ENCODE data around the gene MAST4. TPM values are rescaled to one million over a fixed set of nuclear protein-coding genes. Genes with fewer than 3 reads are reported as not detected.
A peak's percentile ranks its signal among the peaks of the same experiment; 100 is the strongest.

Gene MAST4
- total RNA-seq, 2 donors from 2014 or later = 9.5 to 20.8 TPM

DNA sequence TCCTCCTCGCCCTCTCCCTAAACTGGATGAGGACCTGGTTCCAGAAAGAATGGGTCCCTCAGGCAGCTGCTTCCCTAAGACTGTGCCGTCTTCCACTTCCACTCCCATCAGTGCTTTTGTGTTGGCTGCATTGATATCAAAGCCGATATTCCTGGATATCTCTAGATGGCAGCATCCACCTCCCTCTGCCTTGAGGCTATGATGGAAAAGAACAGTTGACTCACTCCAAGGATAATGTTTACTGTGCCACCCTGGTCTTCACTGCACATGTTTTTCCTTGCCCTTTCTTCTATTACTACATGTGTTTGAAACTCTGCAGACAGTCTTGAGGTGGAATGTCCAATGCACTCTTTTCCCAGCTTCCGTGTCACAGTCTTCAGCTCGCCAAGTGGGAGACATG is 211.6 kb downstream of the MAST4 start:
- Histone ChIP-seq H3K9ac (ENCODE audit: low read depth in 2 of 2, low read length in 2 of 2) (no peak overlapping the region), H3K36me3 (no peaks in the 10 kb centered on the region), H3K4me1 (no peaks in the 10 kb centered on the region), H3K27ac (no peak overlapping the region), H3K27me3 (no peaks in the 10 kb centered on the region), H3K9me3 (no peaks in the 10 kb centered on the region), H3K4me3 (no peak overlapping the region)
- intact Hi-C loops (cut with DNase I) = no loop called here
- TF ChIP-seq, protein P1, sequence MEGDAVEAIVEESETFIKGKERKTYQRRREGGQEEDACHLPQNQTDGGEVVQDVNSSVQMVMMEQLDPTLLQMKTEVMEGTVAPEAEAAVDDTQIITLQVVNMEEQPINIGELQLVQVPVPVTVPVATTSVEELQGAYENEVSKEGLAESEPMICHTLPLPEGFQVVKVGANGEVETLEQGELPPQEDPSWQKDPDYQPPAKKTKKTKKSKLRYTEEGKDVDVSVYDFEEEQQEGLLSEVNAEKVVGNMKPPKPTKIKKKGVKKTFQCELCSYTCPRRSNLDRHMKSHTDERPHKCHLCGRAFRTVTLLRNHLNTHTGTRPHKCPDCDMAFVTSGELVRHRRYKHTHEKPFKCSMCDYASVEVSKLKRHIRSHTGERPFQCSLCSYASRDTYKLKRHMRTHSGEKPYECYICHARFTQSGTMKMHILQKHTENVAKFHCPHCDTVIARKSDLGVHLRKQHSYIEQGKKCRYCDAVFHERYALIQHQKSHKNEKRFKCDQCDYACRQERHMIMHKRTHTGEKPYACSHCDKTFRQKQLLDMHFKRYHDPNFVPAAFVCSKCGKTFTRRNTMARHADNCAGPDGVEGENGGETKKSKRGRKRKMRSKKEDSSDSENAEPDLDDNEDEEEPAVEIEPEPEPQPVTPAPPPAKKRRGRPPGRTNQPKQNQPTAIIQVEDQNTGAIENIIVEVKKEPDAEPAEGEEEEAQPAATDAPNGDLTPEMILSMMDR (IDR thresholded peaks at IDR 0.05) = peak; percentile 9
- DNase-seq = peak; percentile 28

DNA sequence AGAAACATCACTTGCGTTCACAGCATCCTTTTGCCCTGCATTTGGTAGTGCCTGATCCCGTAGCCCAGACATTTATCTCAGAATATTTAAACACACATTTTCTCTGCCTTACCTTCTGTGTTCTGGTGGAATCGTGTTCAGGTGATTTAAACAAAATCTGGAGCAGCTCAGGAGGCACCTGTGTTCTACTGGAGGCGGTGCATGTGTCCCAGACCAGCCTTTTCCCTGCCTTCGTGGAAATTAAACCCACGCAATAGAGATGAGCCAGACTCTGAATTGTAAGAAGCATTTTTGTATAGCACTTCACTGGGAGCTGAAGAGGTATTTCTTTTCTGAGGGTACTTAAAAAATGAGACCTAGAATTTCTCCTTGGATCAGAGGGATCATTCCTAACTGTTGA is 212.5 kb downstream of the MAST4 start:
- intact Hi-C loops (cut with DNase I) = no loop called here
- DNase-seq = no peak
- TF ChIP-seq, protein P1 (IDR thresholded peaks at IDR 0.05) = no peak
- Histone ChIP-seq H3K4me3 (no peak overlapping the region), H3K9me3 (no peaks in the 10 kb centered on the region), H3K27me3 (no peaks in the 10 kb centered on the region), H3K9ac (ENCODE audit: low read depth in 2 of 2, low read length in 2 of 2) (no peak overlapping the region), H3K27ac (no peak overlapping the region), H3K36me3 (no peaks in the 10 kb centered on the region), H3K4me1 (no peaks in the 10 kb centered on the region)

- Histone ChIP-seq H3K4me1 (no peaks in the 10 kb centered on the region), H3K36me3 (no peaks in the 10 kb centered on the region), H3K4me3 (no peak overlapping the region), H3K27me3 (no peaks in the 10 kb centered on the region), H3K9me3 (no peaks in the 10 kb centered on the region), H3K27ac (no peak overlapping the region), H3K9ac (ENCODE audit: low read depth in 2 of 2, low read length in 2 of 2) (no peak overlapping the region)
- no peak for DNase-seq
- TF ChIP-seq, protein P1 (IDR thresholded peaks at IDR 0.05) = no peak
- intact Hi-C loops (cut with DNase I) = loop anchor here (5.0 kb wide), 3 partner anchors 52 to 397 kb away; no protein-coding TSS in a partner anchor
Measured at GRCh38 chr5:66810151-66810550, 214.0 kb downstream of the MAST4 start.

- Histone ChIP-seq H3K9ac (ENCODE audit: low read depth in 2 of 2, low read length in 2 of 2) (no peak overlapping the region), H3K4me3 (no peak overlapping the region), H3K9me3 (no peaks in the 10 kb centered on the region), H3K36me3 (no peaks in the 10 kb centered on the region), H3K27ac (no peak overlapping the region), H3K27me3 (no peaks in the 10 kb centered on the region), H3K4me1 (no peaks in the 10 kb centered on the region)
- TF ChIP-seq, protein P1 (IDR thresholded peaks at IDR 0.05) = no peak
- DNase-seq = no peak
- intact Hi-C loops (cut with DNase I) = loop anchor here (5.0 kb wide), 3 partner anchors 51 to 396 kb away; no protein-coding TSS in a partner anchor
Measured at GRCh38 chr5:66810848-66811261, 214.7 kb downstream of the MAST4 start.

GRCh38 chr5:66812291-66812690 is 216.1 kb downstream of the MAST4 start:
- no peak for DNase-seq
- TF ChIP-seq, protein P1 (IDR thresholded peaks at IDR 0.05) = no peak
- intact Hi-C loops (cut with DNase I) = loop anchor here (5.0 kb wide), 3 partner anchors 50 to 395 kb away; no protein-coding TSS in a partner anchor

More at GRCh38 chr5:66812291-66812690, 216.1 kb downstream of the MAST4 start:
- no peak overlapping the region for H3K4me3 ChIP-seq
- H3K36me3 ChIP-seq = no peaks in the 10 kb centered on the region
- no peak overlapping the region for H3K9ac ChIP-seq (ENCODE audit: low read depth in 2 of 2, low read length in 2 of 2)
- no peaks in the 10 kb centered on the region for H3K9me3 ChIP-seq
- H3K27ac ChIP-seq = no peak overlapping the region
- no peaks in the 10 kb centered on the region for H3K27me3 ChIP-seq
- H3K4me1 ChIP-seq = no peaks in the 10 kb centered on the region
